ENCODE results near the gene COL27A1.

DNA sequence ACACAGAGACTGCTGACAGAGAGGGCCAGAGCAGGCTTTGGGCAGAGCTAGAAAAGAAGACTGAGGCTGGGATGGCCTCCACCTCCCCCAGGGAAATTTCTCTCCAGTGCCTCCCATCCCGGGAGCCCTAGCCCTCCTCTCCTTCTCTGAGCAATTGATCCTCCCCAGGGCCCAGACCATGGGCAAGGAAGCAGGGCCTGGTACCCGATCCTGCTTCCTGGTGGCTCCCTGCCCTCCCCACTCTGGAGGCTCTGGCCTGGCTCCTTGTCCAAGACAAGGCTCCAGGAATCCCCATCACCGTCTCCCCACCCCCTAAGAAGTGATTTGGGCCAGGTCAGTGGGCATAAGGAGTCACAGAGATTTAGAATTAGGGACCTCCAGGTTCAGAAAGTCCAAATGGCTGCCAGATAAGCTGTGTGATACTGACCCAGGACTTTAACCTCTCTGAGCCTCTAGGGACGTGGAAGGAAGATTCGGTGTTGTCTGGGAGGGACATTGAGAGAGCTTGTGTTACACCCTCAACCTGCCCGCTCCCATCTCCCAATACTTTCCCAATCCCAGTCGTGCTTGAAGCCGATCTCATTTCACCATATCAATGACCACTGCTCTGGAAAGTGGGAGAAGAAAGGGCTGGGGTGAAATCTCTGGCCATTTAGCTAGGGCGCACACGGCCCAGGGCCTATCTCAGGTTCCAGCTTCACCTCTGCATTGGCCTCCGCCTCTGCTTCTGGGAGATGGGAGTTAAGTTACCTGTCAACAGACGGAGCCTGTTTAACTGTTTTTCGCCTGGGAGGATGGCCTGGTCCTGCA lies 30.5 kb upstream of the COL27A1 start:
- TF ChIP-seq TAF1 (IDR thresholded peaks at IDR 0.05; ENCODE audit: borderline replicate concordance, insufficient read depth, low read length) = no peak
- TF ChIP-seq, protein P1, sequence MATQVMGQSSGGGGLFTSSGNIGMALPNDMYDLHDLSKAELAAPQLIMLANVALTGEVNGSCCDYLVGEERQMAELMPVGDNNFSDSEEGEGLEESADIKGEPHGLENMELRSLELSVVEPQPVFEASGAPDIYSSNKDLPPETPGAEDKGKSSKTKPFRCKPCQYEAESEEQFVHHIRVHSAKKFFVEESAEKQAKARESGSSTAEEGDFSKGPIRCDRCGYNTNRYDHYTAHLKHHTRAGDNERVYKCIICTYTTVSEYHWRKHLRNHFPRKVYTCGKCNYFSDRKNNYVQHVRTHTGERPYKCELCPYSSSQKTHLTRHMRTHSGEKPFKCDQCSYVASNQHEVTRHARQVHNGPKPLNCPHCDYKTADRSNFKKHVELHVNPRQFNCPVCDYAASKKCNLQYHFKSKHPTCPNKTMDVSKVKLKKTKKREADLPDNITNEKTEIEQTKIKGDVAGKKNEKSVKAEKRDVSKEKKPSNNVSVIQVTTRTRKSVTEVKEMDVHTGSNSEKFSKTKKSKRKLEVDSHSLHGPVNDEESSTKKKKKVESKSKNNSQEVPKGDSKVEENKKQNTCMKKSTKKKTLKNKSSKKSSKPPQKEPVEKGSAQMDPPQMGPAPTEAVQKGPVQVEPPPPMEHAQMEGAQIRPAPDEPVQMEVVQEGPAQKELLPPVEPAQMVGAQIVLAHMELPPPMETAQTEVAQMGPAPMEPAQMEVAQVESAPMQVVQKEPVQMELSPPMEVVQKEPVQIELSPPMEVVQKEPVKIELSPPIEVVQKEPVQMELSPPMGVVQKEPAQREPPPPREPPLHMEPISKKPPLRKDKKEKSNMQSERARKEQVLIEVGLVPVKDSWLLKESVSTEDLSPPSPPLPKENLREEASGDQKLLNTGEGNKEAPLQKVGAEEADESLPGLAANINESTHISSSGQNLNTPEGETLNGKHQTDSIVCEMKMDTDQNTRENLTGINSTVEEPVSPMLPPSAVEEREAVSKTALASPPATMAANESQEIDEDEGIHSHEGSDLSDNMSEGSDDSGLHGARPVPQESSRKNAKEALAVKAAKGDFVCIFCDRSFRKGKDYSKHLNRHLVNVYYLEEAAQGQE (IDR thresholded peaks at IDR 0.05; ENCODE audit: insufficient read depth in 1 of 2, low read depth in 2 of 2, low read length in 2 of 2) = no peak
- TF ChIP-seq POLR2AphosphoS5 (IDR thresholded peaks at IDR 0.05; ENCODE audit: low read depth, low read length) = no peak
- TF ChIP-seq FOXP2 (optimal IDR thresholded peaks at IDR 0.05; ENCODE audit: borderline replicate concordance, extremely low read depth, extremely low read length, insufficient read depth) = no peak
